ENCODE measurements around the gene FGFBP3. TPM values are rescaled to one million over a fixed set of nuclear protein-coding genes. Genes with fewer than 3 reads are reported as not detected.

FGFBP3 gene
- total RNA-seq, 5 donors from 2014 or later (not counting 1 experiment from before 2014, with no cell fraction given), result 0.98 to 6.7 (median 5.9) TPM

DNA sequence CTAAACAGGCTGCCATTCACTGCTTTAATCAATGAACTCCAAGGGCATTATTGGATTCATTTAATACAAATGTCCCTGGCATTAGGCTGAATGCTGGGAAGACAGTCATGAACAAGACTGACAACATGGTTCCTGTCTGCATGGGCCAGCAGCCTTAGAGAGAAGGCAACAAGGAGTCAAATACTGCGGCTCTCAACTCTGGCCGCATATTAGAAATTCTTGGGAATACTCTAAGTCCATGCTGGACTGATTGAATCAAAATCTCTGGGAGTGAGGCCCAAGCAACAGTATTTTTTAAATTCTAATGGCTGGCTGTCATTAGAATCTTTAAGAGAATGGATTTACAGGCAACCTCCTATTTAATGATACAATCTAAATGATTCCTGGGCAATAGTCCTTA, 34.1 kb downstream of the FGFBP3 start:
- Mint-ChIP-seq H3K9me3 (no peaks in the 10 kb centered on the region), H3K4me1 (no peaks in the 10 kb centered on the region), H3K4me3 (no peak overlapping the region), H3K27me3 (no peaks in the 10 kb centered on the region), H3K36me3 (no peaks in the 10 kb centered on the region), H3K27ac (no peak overlapping the region)
- ATAC-seq (replicated peaks in 1 of 4) (no peak), DNase-seq (no peak)
- Histone ChIP-seq H3K4me3 (ENCODE audit: control insufficient read depth in 1 of 2, extremely low read depth in 1 of 2, low read length in 1 of 2) (no peak overlapping the region), H3K36me3 (ENCODE audit: control insufficient read depth in 2 of 2, extremely low read depth in 1 of 2, insufficient read depth in 1 of 2, low read length in 1 of 2) (no peaks in the 10 kb centered on the region), H3K9me3 (no peaks in the 10 kb centered on the region), H3K4me1 (ENCODE audit: control insufficient read depth in 1 of 2, extremely low read depth in 1 of 2, insufficient read depth in 2 of 2, low read length in 2 of 2) (no peaks in the 10 kb centered on the region), H3K27me3 (replicated peaks in 1 of 2; ENCODE audit: control insufficient read depth in 2 of 2, extremely low read depth in 1 of 2, insufficient read depth in 2 of 2, low read length in 1 of 2) (no peaks in the 10 kb centered on the region), H3K27ac (ENCODE audit: low read length) (no peak overlapping the region)
- POLR2A ChIA-PET, result no interaction called here
- no CpG with 5 or more reads among the region's 2 CpGs for WGBS (ENCODE audit: insufficient coverage)
- CTCF ChIA-PET, result no interaction called here

DNA sequence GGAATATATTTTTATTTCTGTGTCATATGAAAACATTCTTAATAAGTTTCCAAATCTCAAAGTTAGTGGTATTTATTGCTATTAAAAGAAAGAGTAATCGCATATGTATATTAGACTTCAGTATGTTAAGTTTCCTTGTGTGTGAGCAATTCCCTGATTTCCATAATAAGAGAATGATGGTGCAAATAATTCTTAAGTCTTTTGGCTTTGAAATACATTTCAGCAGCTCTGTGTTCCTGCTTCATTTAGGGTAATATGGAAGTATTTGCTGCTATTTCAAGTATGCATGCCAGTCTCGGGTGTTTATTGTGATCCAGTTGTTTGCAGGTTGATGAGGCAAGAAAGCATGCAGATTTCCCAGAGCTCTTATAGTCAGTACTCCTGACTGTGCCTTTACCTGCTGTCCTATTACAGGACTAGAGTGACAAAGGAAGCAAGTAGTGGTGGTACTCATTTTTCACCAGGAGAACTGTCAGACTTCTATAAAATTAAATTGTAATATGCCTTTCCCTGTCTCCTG, 43.7 kb downstream of the FGFBP3 start:
- Mint-ChIP-seq H3K36me3 (peaks cover 32% of the 10 kb centered on the region), H3K27me3 (no peaks in the 10 kb centered on the region), H3K27ac (no peak overlapping the region), H3K9me3 (no peaks in the 10 kb centered on the region), H3K4me1 (peaks cover 0 to 5% (median 0%) of the 10 kb centered on the region in 3 donors), H3K4me3 (no peak overlapping the region)
- H3K36me3 ChIP-seq (ENCODE audit: control insufficient read depth in 2 of 2, extremely low read depth in 1 of 2, insufficient read depth in 1 of 2, low read length in 1 of 2), result peaks cover under 1 to 32% of the 10 kb centered on the region in 2 donors
- no peak for DNase-seq
- H3K4me1 ChIP-seq (ENCODE audit: control insufficient read depth in 1 of 2, extremely low read depth in 1 of 2, insufficient read depth in 2 of 2, low read length in 2 of 2), result no peaks in the 10 kb centered on the region
- H3K9me3 ChIP-seq, result no peaks in the 10 kb centered on the region
- H3K27me3 ChIP-seq (replicated peaks in 1 of 2; ENCODE audit: control insufficient read depth in 2 of 2, extremely low read depth in 1 of 2, insufficient read depth in 2 of 2, low read length in 1 of 2), result no peaks in the 10 kb centered on the region
- CTCF ChIA-PET, result interaction anchor here (0.6 kb wide), 2 partner anchors 13 to 490 kb away, joined by 3 to 6 read pairs; no protein-coding TSS in a partner anchor
- no CpG with 5 or more reads among the region's 2 CpGs for WGBS (ENCODE audit: insufficient coverage)
- ATAC-seq (replicated peaks in 1 of 4), result no peak
- no peak overlapping the region for H3K27ac ChIP-seq (ENCODE audit: low read length)
- POLR2A ChIA-PET, result no interaction called here
- no peak overlapping the region for H3K4me3 ChIP-seq (ENCODE audit: control insufficient read depth in 1 of 2, extremely low read depth in 1 of 2, low read length in 1 of 2)

DNA sequence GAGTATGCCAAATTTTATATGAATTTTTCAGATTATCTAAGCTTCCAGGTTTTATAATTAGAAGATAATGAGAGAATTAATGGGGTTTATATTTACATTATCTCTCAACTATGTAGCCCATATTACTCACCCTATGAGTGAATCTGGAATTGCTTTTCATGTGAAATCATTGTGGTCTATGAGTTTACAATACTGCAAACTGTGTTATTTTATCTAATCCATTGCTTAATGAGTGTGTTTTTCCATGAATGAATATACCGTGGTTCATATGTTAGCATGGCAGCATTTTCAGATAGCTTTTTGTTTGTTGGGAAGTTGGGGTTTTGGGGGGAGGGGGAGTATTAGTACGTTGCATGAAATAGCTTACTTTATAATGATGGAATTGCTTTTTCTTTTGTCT, 44.5 kb downstream of the FGFBP3 start:
- POLR2A ChIA-PET, result interaction anchor here in 1 of 2 donors (0.5 to 0.6 kb wide), 2 partner anchors 28 to 39 kb away, joined by 3 to 7 read pairs; no protein-coding TSS in a partner anchor
- Histone ChIP-seq H3K9me3 (no peaks in the 10 kb centered on the region), H3K4me3 (ENCODE audit: control insufficient read depth in 1 of 2, extremely low read depth in 1 of 2, low read length in 1 of 2) (no peak overlapping the region), H3K36me3 (ENCODE audit: control insufficient read depth in 2 of 2, extremely low read depth in 1 of 2, insufficient read depth in 1 of 2, low read length in 1 of 2) (peaks cover 4 to 40% of the 10 kb centered on the region in 2 donors), H3K27ac (ENCODE audit: low read length) (no peak overlapping the region), H3K27me3 (replicated peaks in 1 of 2; ENCODE audit: control insufficient read depth in 2 of 2, extremely low read depth in 1 of 2, insufficient read depth in 2 of 2, low read length in 1 of 2) (no peaks in the 10 kb centered on the region), H3K4me1 (ENCODE audit: control insufficient read depth in 1 of 2, extremely low read depth in 1 of 2, insufficient read depth in 2 of 2, low read length in 2 of 2) (no peaks in the 10 kb centered on the region)
- Mint-ChIP-seq H3K9me3 (no peaks in the 10 kb centered on the region), H3K27me3 (no peaks in the 10 kb centered on the region), H3K36me3 (peaks cover 33% of the 10 kb centered on the region), H3K4me1 (peaks cover 0 to 5% (median 0%) of the 10 kb centered on the region in 3 donors), H3K27ac (no peak overlapping the region), H3K4me3 (no peak overlapping the region)
- DNase-seq, result no peak
- CTCF ChIA-PET, result interaction anchor here in 1 of 2 donors (0.6 kb wide), 1 partner anchor 47 kb away, joined by 5 read pairs; no protein-coding TSS in a partner anchor
- ATAC-seq (replicated peaks in 1 of 4), result no peak
- WGBS (ENCODE audit: insufficient coverage), result 50% methylated on average over 1 of the region's 2 CpGs

DNA sequence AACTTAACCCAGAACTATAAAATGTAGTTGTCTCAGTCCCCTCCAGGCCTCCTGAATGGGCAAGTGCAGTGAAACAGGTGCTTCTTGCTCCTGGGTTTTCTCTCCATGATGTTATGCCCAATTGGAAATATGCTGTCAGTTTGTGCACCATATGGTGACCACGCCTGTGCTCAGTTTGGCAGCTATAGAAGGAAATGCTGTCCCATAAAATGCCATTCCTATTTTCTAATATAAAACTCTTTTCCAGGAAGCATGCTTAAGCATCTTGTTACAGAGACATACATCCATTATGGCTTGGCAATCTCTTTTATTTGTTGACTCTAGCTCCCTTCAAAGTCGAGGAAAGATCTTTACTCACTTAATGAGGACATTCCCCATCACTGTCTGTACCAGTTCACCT, 45.2 kb downstream of the FGFBP3 start:
- Histone ChIP-seq H3K9me3 (no peaks in the 10 kb centered on the region), H3K27me3 (replicated peaks in 1 of 2; ENCODE audit: control insufficient read depth in 2 of 2, extremely low read depth in 1 of 2, insufficient read depth in 2 of 2, low read length in 1 of 2) (no peaks in the 10 kb centered on the region), H3K27ac (ENCODE audit: low read length) (no peak overlapping the region), H3K4me1 (ENCODE audit: control insufficient read depth in 1 of 2, extremely low read depth in 1 of 2, insufficient read depth in 2 of 2, low read length in 2 of 2) (no peaks in the 10 kb centered on the region), H3K36me3 (ENCODE audit: control insufficient read depth in 2 of 2, extremely low read depth in 1 of 2, insufficient read depth in 1 of 2, low read length in 1 of 2) (peaks cover 4 to 46% of the 10 kb centered on the region in 2 donors), H3K4me3 (ENCODE audit: control insufficient read depth in 1 of 2, extremely low read depth in 1 of 2, low read length in 1 of 2) (no peak overlapping the region)
- H3K9me3 Mint-ChIP-seq, result no peaks in the 10 kb centered on the region
- no peak overlapping the region for H3K4me3 Mint-ChIP-seq
- H3K27me3 Mint-ChIP-seq, result no peaks in the 10 kb centered on the region
- peaks cover 34% of the 10 kb centered on the region for H3K36me3 Mint-ChIP-seq
- DNase-seq (no peak), ATAC-seq (replicated peaks in 1 of 4) (no peak)
- no CpG with 5 or more reads among the region's 2 CpGs for WGBS (ENCODE audit: insufficient coverage)
- H3K4me1 Mint-ChIP-seq, result peaks cover 0 to 5% (median 0%) of the 10 kb centered on the region in 3 donors
- CTCF ChIA-PET, result no interaction called here
- no peak overlapping the region for H3K27ac Mint-ChIP-seq
- POLR2A ChIA-PET, result interaction anchor here in 1 of 2 donors (0.6 kb wide), 1 partner anchor 19 kb away, joined by 5 read pairs; no protein-coding TSS in a partner anchor

DNA sequence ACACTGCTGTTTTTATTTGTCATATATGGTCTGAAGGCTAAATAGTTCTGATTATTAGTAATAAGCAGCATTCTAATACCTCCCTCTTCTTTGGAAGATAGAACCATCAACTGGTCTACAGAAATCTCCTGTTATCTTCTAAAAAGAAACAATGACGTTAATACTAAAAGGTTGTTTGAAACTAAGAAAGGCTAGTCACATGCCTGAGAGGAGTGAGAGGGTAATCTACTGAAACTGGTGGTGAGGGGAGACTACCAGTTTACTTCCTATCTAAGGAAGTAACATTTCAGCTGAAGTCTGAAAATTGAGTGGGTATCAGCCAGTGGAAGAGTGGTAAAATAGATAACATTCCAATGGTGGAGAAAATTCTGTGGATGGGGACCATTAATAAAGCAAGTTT, 48.4 kb downstream of the FGFBP3 start:
- Histone ChIP-seq H3K27me3 (replicated peaks in 1 of 2; ENCODE audit: control insufficient read depth in 2 of 2, extremely low read depth in 1 of 2, insufficient read depth in 2 of 2, low read length in 1 of 2) (no peaks in the 10 kb centered on the region), H3K36me3 (ENCODE audit: control insufficient read depth in 2 of 2, extremely low read depth in 1 of 2, insufficient read depth in 1 of 2, low read length in 1 of 2) (peaks cover 4 to 73% of the 10 kb centered on the region in 2 donors), H3K9me3 (no peaks in the 10 kb centered on the region), H3K4me3 (ENCODE audit: control insufficient read depth in 1 of 2, extremely low read depth in 1 of 2, low read length in 1 of 2) (no peak overlapping the region), H3K4me1 (ENCODE audit: control insufficient read depth in 1 of 2, extremely low read depth in 1 of 2, insufficient read depth in 2 of 2, low read length in 2 of 2) (no peaks in the 10 kb centered on the region), H3K27ac (ENCODE audit: low read length) (no peak overlapping the region)
- no CpG with 5 or more reads among the region's 1 CpG for WGBS (ENCODE audit: insufficient coverage)
- Mint-ChIP-seq H3K36me3 (peaks cover 56% of the 10 kb centered on the region), H3K9me3 (no peaks in the 10 kb centered on the region), H3K4me1 (peaks cover 0 to 1% (median 0%) of the 10 kb centered on the region in 3 donors), H3K27me3 (no peaks in the 10 kb centered on the region), H3K4me3 (no peak overlapping the region), H3K27ac (no peak overlapping the region)
- POLR2A ChIA-PET, result no interaction called here
- CTCF ChIA-PET, result no interaction called here
- DNase-seq (no peak), ATAC-seq (replicated peaks in 1 of 4) (no peak)

DNA sequence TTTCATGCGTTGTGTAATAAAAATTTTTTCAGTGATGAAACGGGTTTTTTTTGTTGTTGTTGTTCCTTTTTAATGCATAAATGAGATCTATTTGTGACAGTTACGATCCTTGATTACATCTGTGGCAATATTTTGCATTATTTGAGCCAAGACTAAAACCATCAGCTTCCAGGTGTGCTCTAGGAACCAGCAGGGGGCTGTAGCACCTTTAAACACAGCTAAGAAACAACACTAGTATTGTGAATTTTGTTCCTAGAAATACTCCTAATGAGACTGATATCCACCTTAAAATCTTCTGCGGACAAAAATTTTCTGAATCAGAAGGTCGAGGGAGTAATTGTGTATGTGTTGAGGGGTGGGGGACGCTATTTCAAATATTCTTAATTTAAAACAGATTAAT, 52.6 kb downstream of the FGFBP3 start:
- ChIA-PET CTCF (interaction anchor here (0.5 to 1.4 kb wide), 4 partner anchors 37 to 665 kb away, joined by 3 to 8 read pairs (median 6); no protein-coding TSS in a partner anchor), POLR2A (interaction anchor here in 1 of 2 donors (0.6 kb wide), 1 partner anchor 20 kb away, joined by 4 read pairs; no protein-coding TSS in a partner anchor)
- no peak overlapping the region for H3K4me3 ChIP-seq (ENCODE audit: control insufficient read depth in 1 of 2, extremely low read depth in 1 of 2, low read length in 1 of 2)
- no peaks in the 10 kb centered on the region for H3K9me3 ChIP-seq
- no CpG with 5 or more reads among the region's 6 CpGs for WGBS (ENCODE audit: insufficient coverage)
- H3K9me3 Mint-ChIP-seq, result no peaks in the 10 kb centered on the region
- no peak overlapping the region for H3K27ac ChIP-seq (ENCODE audit: low read length)
- peak in 4 of 35 experiments; percentile 4 to 22 (median 6) for DNase-seq
- H3K4me3 Mint-ChIP-seq, result no peak overlapping the region
- H3K27me3 ChIP-seq (replicated peaks in 1 of 2; ENCODE audit: control insufficient read depth in 2 of 2, extremely low read depth in 1 of 2, insufficient read depth in 2 of 2, low read length in 1 of 2), result no peaks in the 10 kb centered on the region
- no peaks in the 10 kb centered on the region for H3K4me1 ChIP-seq (ENCODE audit: control insufficient read depth in 1 of 2, extremely low read depth in 1 of 2, insufficient read depth in 2 of 2, low read length in 2 of 2)
- H3K36me3 Mint-ChIP-seq, result peaks cover 55% of the 10 kb centered on the region
- no peak for ATAC-seq (replicated peaks in 1 of 4)
- H3K36me3 ChIP-seq (ENCODE audit: control insufficient read depth in 2 of 2, extremely low read depth in 1 of 2, insufficient read depth in 1 of 2, low read length in 1 of 2), result peaks cover 4 to 75% of the 10 kb centered on the region in 2 donors
- no peaks in the 10 kb centered on the region for H3K4me1 Mint-ChIP-seq
- no peak overlapping the region for H3K27ac Mint-ChIP-seq
- H3K27me3 Mint-ChIP-seq, result no peaks in the 10 kb centered on the region
